Pancreas (tissue), 10 donors: ENCODE data around the gene F2RL3. TPM values are rescaled to one million over a fixed set of nuclear protein-coding genes. Genes with fewer than 3 reads are reported as not detected.

ENCODE experiments used
- ATAC-seq, 4 donors: fragments of 200-7000 bp; cut with Tn5 transposase; one replicate each; pipeline versions ENCODE4 v1.8.0 to v1.9.1; 2020; ENCODE audit warnings: mild to moderate bottlenecking in 4 of 4, moderate library complexity in 4 of 4
- DNase-seq, 6 donors: peaks; one replicate each; pipeline ENCODE4 v3.0.0-alpha.2; 2020
- FAIRE-seq: peaks from 2 replicates; lab custom pipeline; 2012; peaks lifted over from hg19 to GRCh38; lab: Jason Lieb, UNC
- H3K27ac ChIP-seq, 4 donors: fragments of 200-600 bp; sonication (generic); 1 replicate in 3 of 4; 2 replicates in 1 of 4; pipeline versions ENCODE4 v1.5.0 to v1.8.0; 2020
- H3K27me3 ChIP-seq, 4 donors: fragments of 200-600 bp; one replicate each; pipeline ENCODE4 v1.8.0; 2021
- H3K36me3 ChIP-seq, 3 donors: fragments of 200-600 bp; sonication (generic) in 1 of 3; one replicate each; pipeline versions ENCODE4 v1.5.0 to v1.8.0; 2020 to 2021
- H3K4me1 ChIP-seq, 3 donors: fragments of 200-600 bp; one replicate each; pipeline ENCODE4 v1.8.0; 2021
- H3K4me3 ChIP-seq, 4 donors: fragments of 200-600 bp; sonication (generic) in 2 of 4; one replicate each; pipeline versions ENCODE4 v1.5.0 to v1.8.0; 2020 to 2021
- H3K9me3 ChIP-seq, 4 donors: fragments of 200-600 bp; one replicate each; pipeline ENCODE4 v1.8.0; 2021
- CTCF ChIP-seq, 4 donors: fragments of 200-600 bp; sonication (generic) in 3 of 4; IDR thresholded peaks; one replicate each; pipeline versions ENCODE4 v1.5.0 to v1.8.0; 2021; ENCODE audit warnings: antibody characterized with exemption in 4 of 4
- WGBS, 2 donors: extraction: QIAGEN DNeasy Blood & Tissue Kit; methylation state at CpG; one replicate each; pipeline ENCODE4 v1.1.7; 2013; 5-methylcytosine and 5-hydroxymethylcytosine counted together
- intact Hi-C, 3 donors: fragments of 100-400 bp; cut with DNase I; formaldehyde crosslinking; loops; one replicate each; pipeline versions ENCODE4 v1.11.1 to v1.14.2; 2022
- polyA plus RNA-seq, 2 donors: library from polyadenylated mRNA; stranded (reverse); fragments of 200-250 nt; gene quantifications; one replicate each; pipeline ENCODE4 v1.2.3, GENCODE V29; 2013
- total RNA-seq, 6 donors: library from RNA; stranded (reverse); fragmentation: NEBNext Ultra II Directional in 4 of 6; extraction: Animal tissue kit (Norgen Biotek cat#: 25700) in 4 of 6; gene quantifications; one replicate each; pipeline versions ENCODE4 v1.2.1 to v1.2.4, GENCODE V29; 2021 to 2023
- donor health status: healthy with polysubstance abuse.
- donor health status: DM: no; HTN: no; CAD: no; lungs with moderate emphysema.
- donor health status: DM: no; HTN: no; CAD: no.
- donor health status: control.
- donor health status: control.
- donor health status: Bipolar disorder and iron deficiency.
- donor health status: DM: yes; HTN: yes; CAD: no.
- donor health status: DM: no; HTN: no; CAD: no.
- donor health status: DM: no; HTN: no; CAD: no.
- donor health status: DM: yes; HTN: yes; CAD: no.

Gene F2RL3
- total and polyA plus RNA-seq, 8 donors = 0.24 to 9.0 (median 1.8) TPM

GRCh38 chr19:16860118-16860517 lies 28.7 kb upstream of the F2RL3 start:
- H3K4me1 ChIP-seq = no peaks in the 10 kb centered on the region
- no peak for TF ChIP-seq CTCF (IDR thresholded peaks at IDR 0.05)
- H3K27ac ChIP-seq = no peak overlapping the region
- H3K27me3 ChIP-seq = no peaks in the 10 kb centered on the region
- DNase-seq (no peak), ATAC-seq (no peak), FAIRE-seq (no peak)
- 94 to 95% methylated on average over 20 of the region's 20 CpGs for WGBS, 2 donors
- no peak overlapping the region for H3K4me3 ChIP-seq
- intact Hi-C loops = no loop called here
- peaks cover 0 to 15% (median 0%) of the 10 kb centered on the region in 3 donors for H3K36me3 ChIP-seq
- no peaks in the 10 kb centered on the region for H3K9me3 ChIP-seq

- FAIRE-seq (no peak), DNase-seq (no peak), ATAC-seq (no peak)
- H3K27ac ChIP-seq = no peak overlapping the region
- intact Hi-C loops = no loop called here
- H3K9me3 ChIP-seq = no peaks in the 10 kb centered on the region
- peaks cover 0 to 16% (median 2%) of the 10 kb centered on the region in 3 donors for H3K36me3 ChIP-seq
- H3K4me3 ChIP-seq = no peak overlapping the region
- no peaks in the 10 kb centered on the region for H3K27me3 ChIP-seq
- TF ChIP-seq CTCF (IDR thresholded peaks at IDR 0.05) = no peak
- WGBS, 2 donors = 95 to 97% methylated on average over 3 of the region's 3 CpGs
- no peaks in the 10 kb centered on the region for H3K4me1 ChIP-seq
Measured at GRCh38 chr19:16861011-16861410, 27.8 kb upstream of the F2RL3 start.

GRCh38 chr19:16861834-16862233 lies 27.0 kb upstream of the F2RL3 start:
- intact Hi-C loops = no loop called here
- DNase-seq (no peak), ATAC-seq (no peak), FAIRE-seq (no peak)
- Histone ChIP-seq H3K36me3 (peaks cover 0 to 19% (median 3%) of the 10 kb centered on the region in 3 donors), H3K4me1 (no peaks in the 10 kb centered on the region), H3K27me3 (no peaks in the 10 kb centered on the region), H3K4me3 (no peak overlapping the region), H3K27ac (no peak overlapping the region), H3K9me3 (no peaks in the 10 kb centered on the region)
- WGBS, 2 donors = 93 to 98% methylated on average over 5 of the region's 5 CpGs
- TF ChIP-seq CTCF (IDR thresholded peaks at IDR 0.05) = no peak

- intact Hi-C loops = no loop called here
- Histone ChIP-seq H3K36me3 (peaks cover 3 to 28% (median 8%) of the 10 kb centered on the region in 3 donors), H3K27me3 (no peaks in the 10 kb centered on the region), H3K4me3 (no peak overlapping the region), H3K9me3 (no peaks in the 10 kb centered on the region), H3K27ac (no peak overlapping the region), H3K4me1 (no peaks in the 10 kb centered on the region)
- TF ChIP-seq CTCF (IDR thresholded peaks at IDR 0.05) = no peak
- WGBS, 2 donors = 91 to 95% methylated on average over 10 of the region's 10 CpGs
- no peak for ATAC-seq
- no peak for FAIRE-seq
- no peak for DNase-seq
Measured at GRCh38 chr19:16862826-16863415, 25.9 kb upstream of the F2RL3 start.

GRCh38 chr19:16867211-16867610 lies 21.6 kb upstream of the F2RL3 start:
- TF ChIP-seq CTCF (IDR thresholded peaks at IDR 0.05) = no peak
- peaks cover 3 to 55% (median 8%) of the 10 kb centered on the region in 3 donors for H3K36me3 ChIP-seq
- no peak overlapping the region for H3K27ac ChIP-seq
- WGBS, 2 donors = 93 to 94% methylated on average over 10 of the region's 10 CpGs
- no peak for ATAC-seq
- intact Hi-C loops = no loop called here
- H3K9me3 ChIP-seq = no peaks in the 10 kb centered on the region
- no peaks in the 10 kb centered on the region for H3K4me1 ChIP-seq
- no peak overlapping the region for H3K4me3 ChIP-seq
- DNase-seq = no peak
- no peak for FAIRE-seq
- no peaks in the 10 kb centered on the region for H3K27me3 ChIP-seq
